Spleen (tissue), 7 donors: ENCODE data around the gene MX2.
"Not testable (repeated sequence)": the region's sequence is repeated elsewhere in the genome, so short reads cannot be mapped to it uniquely, and the experiment has no call there.

Experiments
- CTCF ChIP-seq, 11 experiments: fragments of 200-600 bp in 7 of 11; fragments of 450-650 bp in 4 of 11; sonication (generic) in 4 of 11; IDR thresholded peaks in 8 of 11; conservative IDR thresholded peaks in 3 of 11; 1 replicate in 7 of 11; 2 replicates in 4 of 11; pipeline versions ENCODE4 v1.4.0 to v1.8.0; 2016 to 2021; ENCODE audit warnings: antibody characterized with exemption in 11 of 11, inconsistent platforms in 4 of 11, mild to moderate bottlenecking in 1 of 11
- POLR2AphosphoS5 ChIP-seq, 3 donors: sonication (generic); formaldehyde crosslinking; IDR thresholded peaks; one replicate each; pipeline ENCODE4 v1.5.1; 2017; ENCODE audit warnings: antibody characterized with exemption in 3 of 3
- donor health status: DM: no; HTN: no; CAD: no; lungs with moderate emphysema.
- donor health status: DM: no; HTN: no; CAD: no.
- donor health status: DM: no; HTN: no; CAD: no.

DNA sequence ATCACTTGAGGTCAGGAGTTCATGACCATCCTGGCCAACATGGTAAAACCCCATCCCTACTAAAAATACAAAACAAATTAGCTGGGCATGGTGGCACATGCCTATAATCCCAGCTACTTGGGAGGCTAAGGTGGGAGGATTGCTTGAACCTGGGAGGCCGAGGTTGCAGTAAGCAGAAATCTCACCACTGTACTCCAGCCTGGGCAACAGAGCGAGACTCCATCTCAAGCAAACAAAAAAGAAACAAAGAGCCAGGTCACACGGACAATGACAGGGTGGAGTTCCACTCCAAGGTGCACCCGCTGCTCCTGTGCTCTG lies 2.1 kb upstream of the MX2 start:
- not testable (repeated sequence) for TF ChIP-seq CTCF (IDR thresholded peaks at IDR 0.05 in 8 of 11, conservative IDR thresholded peaks at IDR 0.05 in 3 of 11); POLR2AphosphoS5 (IDR thresholded peaks at IDR 0.05)
